K562 (cell line): ENCODE measurements around the gene RALB. TPM values are rescaled to one million over a fixed set of nuclear protein-coding genes. Genes with fewer than 3 reads are reported as not detected.

ENCODE experiments used
- ATAC-seq: fragments of 200-7000 bp; cut with Tn5 transposase; 3 replicates; pipeline ENCODE4 v1.9.1; 2020; ENCODE audit warnings: moderate library complexity
- BruUV-seq: library from RNA; stranded (reverse); fragments of 400-500 nt; replicated peaks from 2 replicates; lab custom pipeline; 2021; lab: Mats Ljungman, UMichigan
- CTCF ChIA-PET: fragments of 300-600 bp; formaldehyde crosslinking; extraction: SDS; loops from one replicate; lab custom pipeline; 2021; ENCODE audit warnings: low intra/inter-chr PET ratio; lab: Yijun Ruan, JAX
- POLR2A ChIA-PET: fragments of 300-600, 350-650 bp; sonication (Branson Sonifier 250); formaldehyde crosslinking; extraction: SDS; loops from one replicate; lab custom pipeline; 2021; ENCODE audit warnings: antibody characterized with exemption, inconsistent platforms; lab: Yijun Ruan, JAX
- DNase-seq, 4 experiments: peaks; one replicate each; pipeline versions ENCODE4 v3.0.0 to v3.0.0-alpha.2; 2011 to 2018; ENCODE audit warnings: low spot score in 3 of 4, mixed read lengths in 3 of 4; ENCODE audit errors: extremely low read depth in 1 of 4
- FAIRE-seq: peaks from 2 replicates; lab custom pipeline; 2011; peaks lifted over from hg19 to GRCh38; lab: Jason Lieb, UNC
- H2AFZ ChIP-seq: 2 replicates; pipeline ENCODE4 v1.6.0; 2011; ENCODE audit warnings: low read depth, low read length, control low read depth, inconsistent platforms
- H3K27ac ChIP-seq: fragments of 200-600 bp; 3 replicates; pipeline ENCODE4 v1.8.0; 2011; ENCODE audit warnings: low read depth, mild to moderate bottlenecking, control low read depth, inconsistent platforms, low read length, moderate library complexity, mixed read lengths; ENCODE audit errors: extremely low read depth
- H3K27me3 ChIP-seq, 2 experiments: fragments of 300-600 bp in 1 of 2; 2 replicates in 1 of 2; 3 replicates in 1 of 2; pipeline versions ENCODE4 v1.6.0 to v1.8.0; 2011; ENCODE audit warnings: inconsistent platforms in 2 of 2, low read length in 2 of 2, mild to moderate bottlenecking in 1 of 2, mixed read lengths in 1 of 2, moderate library complexity in 1 of 2; ENCODE audit not compliant: control insufficient read depth in 2 of 2, insufficient read depth in 2 of 2
- H3K36me3 ChIP-seq: fragments of 300-600 bp; 3 replicates; pipeline ENCODE4 v1.8.0; 2011; ENCODE audit warnings: mild to moderate bottlenecking, low read length, inconsistent platforms; ENCODE audit not compliant: control insufficient read depth, insufficient read depth
- H3K4me1 ChIP-seq, 2 experiments: fragments of 200-600 bp in 1 of 2; replicated peaks in 1 of 2; 2 replicates in 1 of 2; 3 replicates in 1 of 2; pipeline versions ENCODE4 v1.5.1 to v1.8.0; 2011; ENCODE audit warnings: inconsistent platforms in 2 of 2, low read length in 2 of 2, mild to moderate bottlenecking in 1 of 2, mixed read lengths in 1 of 2, moderate library complexity in 1 of 2; ENCODE audit not compliant: control insufficient read depth in 2 of 2, insufficient read depth in 2 of 2
- H3K4me2 ChIP-seq: 2 replicates; pipeline ENCODE4 v1.6.1; 2011; ENCODE audit warnings: low read length, control low read depth, inconsistent platforms, mixed read lengths; ENCODE audit not compliant: insufficient read depth
- H3K4me3 ChIP-seq: fragments of 200-600 bp; sonication (generic), shearing (Covaris generic); 2 replicates; pipeline ENCODE4 v1.5.1; 2016; ENCODE audit warnings: control low read depth, inconsistent platforms
- H3K79me2 ChIP-seq: fragments of 200-600 bp; 3 replicates; pipeline ENCODE4 v1.8.0; 2011; ENCODE audit warnings: low read length, inconsistent platforms; ENCODE audit not compliant: control insufficient read depth, insufficient read depth
- H3K9ac ChIP-seq, 2 experiments: 2 replicates each; pipeline versions ENCODE4 v1.6.0 to v1.6.1; 2011; ENCODE audit warnings: low read depth in 2 of 2, low read length in 2 of 2, control low read depth in 1 of 2, inconsistent platforms in 1 of 2, mild to moderate bottlenecking in 1 of 2, mixed read lengths in 1 of 2; ENCODE audit not compliant: insufficient read depth in 1 of 2
- H3K9me1 ChIP-seq: one replicate; pipeline ENCODE4 v1.6.0; 2011; ENCODE audit warnings: inconsistent platforms, mild to moderate bottlenecking, low read length, moderate library complexity; ENCODE audit not compliant: control insufficient read depth, insufficient read depth
- H3K9me3 ChIP-seq: replicated peaks from 2 replicates; pipeline ENCODE4 v1.5.1; 2011; ENCODE audit warnings: low read depth, low read length, inconsistent platforms; ENCODE audit not compliant: control insufficient read depth, insufficient read depth
- H4K20me1 ChIP-seq: replicated peaks from 2 replicates; pipeline ENCODE4 v1.6.1; 2011; ENCODE audit warnings: low read length, inconsistent platforms, mixed read lengths; ENCODE audit not compliant: control insufficient read depth, insufficient read depth
- KAT7 ChIP-seq: sonication (generic); formaldehyde crosslinking; IDR thresholded peaks from 2 replicates; pipeline ENCODE4 v1.8.0; 2022; ENCODE audit warnings: missing genetic modification reagents, mild to moderate bottlenecking, borderline replicate concordance
- MYBL2 ChIP-seq, 2 experiments: fragments of 450-650 bp in 1 of 2; sonication (generic) in 1 of 2; formaldehyde crosslinking in 1 of 2; IDR thresholded peaks; 2 replicates each; pipeline versions ENCODE4 v1.6.1 to v1.8.1; 2017 to 2022; ENCODE audit warnings: borderline replicate concordance in 1 of 2, inconsistent platforms in 1 of 2, low read depth in 1 of 2, mild to moderate bottlenecking in 1 of 2, missing genetic modification reagents in 1 of 2, moderate library complexity in 1 of 2
- NFXL1 ChIP-seq: fragments of 450-650 bp; formaldehyde crosslinking; IDR thresholded peaks from 2 replicates; pipeline ENCODE4 v1.4.0; 2021; ENCODE audit warnings: mild to moderate bottlenecking
- PHB2 ChIP-seq: fragments of 450-650 bp; IDR thresholded peaks from 2 replicates; pipeline ENCODE4 v1.6.1; 2017; ENCODE audit warnings: low read depth
- PTTG1 ChIP-seq: fragments of 450-650 bp; IDR thresholded peaks from 2 replicates; pipeline ENCODE4 v1.6.1; 2016; ENCODE audit warnings: low read depth, mild to moderate bottlenecking, missing genetic modification characterization, missing compliant biosample characterization
- SFPQ ChIP-seq: fragments of 200-400 bp; formaldehyde crosslinking; IDR thresholded peaks from 2 replicates; pipeline ENCODE4 v1.6.1; 2017; ENCODE audit warnings: mild to moderate bottlenecking, low read depth, low read length, moderate library complexity
- SMAD4 ChIP-seq: fragments of 250-450 bp; sonication (Bioruptor Pico); conservative IDR thresholded peaks from 2 replicates; pipeline ENCODE4 v1.8.0; 2021; ENCODE audit warnings: inconsistent platforms, mild to moderate bottlenecking, moderate library complexity
- SREBF1 ChIP-seq: fragments of 150-350 bp; IDR thresholded peaks from 2 replicates; pipeline ENCODE4 v1.6.1; 2014; ENCODE audit warnings: antibody characterized with exemption, low read depth, low read length, borderline replicate concordance
- SRSF9 ChIP-seq: fragments of 200-400 bp; formaldehyde crosslinking; IDR thresholded peaks from 2 replicates; pipeline ENCODE4 v1.6.1; 2017; ENCODE audit warnings: low read depth, low read length, borderline replicate concordance
- TAF7 ChIP-seq: fragments of 450-650 bp; IDR thresholded peaks from 2 replicates; pipeline ENCODE4 v1.6.1; 2016; ENCODE audit warnings: missing genetic modification characterization, missing compliant biosample characterization
- TFE3 ChIP-seq: fragments of 450-650 bp; formaldehyde crosslinking; IDR thresholded peaks from 2 replicates; pipeline ENCODE4 v1.4.0; 2020; ENCODE audit warnings: mild to moderate bottlenecking, mixed read lengths
- ZNF134 ChIP-seq: fragments of 250-450 bp; sonication (Bioruptor Pico); conservative IDR thresholded peaks from 2 replicates; pipeline ENCODE4 v1.4.0; 2020
- ZNF444 ChIP-seq: fragments of 250-450 bp; sonication (Bioruptor Pico); IDR thresholded peaks from 2 replicates; pipeline ENCODE4 v1.4.0; 2020; ENCODE audit warnings: mild to moderate bottlenecking, moderate library complexity
- ZNF76 ChIP-seq: fragments of 250-450 bp; sonication (Bioruptor Pico); IDR thresholded peaks from 2 replicates; pipeline ENCODE4 v1.4.0; 2020; ENCODE audit warnings: mild to moderate bottlenecking, moderate library complexity, borderline replicate concordance
- WGBS: fragments of 100-300 bp; shearing (Covaris generic); methylation state at CpG from one replicate; pipeline ENCODE4 v1.1.6; 2016; ENCODE audit warnings: low coverage, mixed read lengths; ENCODE audit not compliant: insufficient coverage; ENCODE audit errors: missing lambda C conversion rate; 5-methylcytosine and 5-hydroxymethylcytosine counted together
- in situ Hi-C: fragments of 300-500 bp; cut with MboI; formaldehyde crosslinking; loops from 4 replicates; pipeline ENCODE4 v1.15.0; 2018; ENCODE audit warnings: inconsistent platforms, mixed read lengths
- intact Hi-C: fragments of 100-400 bp; cut with micrococcal nuclease; formaldehyde crosslinking; loops from 2 replicates; pipeline ENCODE4 v1.14.2; 2022
- polyA plus RNA-seq, 8 experiments: library from polyadenylated mRNA; depleted of rRNA in 4 of 8; stranded (reverse) in 5 of 8; unstranded in 3 of 8; fragments of >200 nt; fragmentation: Nextera tagmentation in 2 of 8; fragmentation: Illumina TruSeq in 1 of 8; extraction: Ambion mirVana in 2 of 8; extraction: Trizol in 1 of 8; gene quantifications; 2 replicates each; pipeline versions ENCODE4 v1.2.1 to v1.2.3, GENCODE V29; 2011 to 2014; ENCODE audit warnings: inconsistent platforms in 1 of 8, missing spikeins in 1 of 8
- total RNA-seq, 7 experiments: library from RNA; depleted of rRNA in 6 of 7; stranded (reverse); fragments of >200 nt in 6 of 7; fragmentation: Illumina TruSeq in 2 of 7; extraction: Trizol in 2 of 7; gene quantifications; 2 replicates each; pipeline versions ENCODE4 v1.2.1 to v1.2.3, GENCODE V29; 2011 to 2021; ENCODE audit warnings: low replicate concordance in 1 of 7

Gene RALB
- total and polyA plus RNA-seq, 9 of the 15 experiments (the other 6 are each of a cell fraction or from before 2014, with no cell fraction given): 14.8 to 65.6 (median 38.4) TPM

GRCh38 chr2:120251078-120251477, 1.6 kb upstream of the RALB start (continued):
- TF ChIP-seq KAT7: no peak
- 0 out of 2 replicates have a peak, but pooled peaks have one; percentile 24 for TF ChIP-seq ZNF134 (CRISPR knock-in tag)
- TF ChIP-seq MYBL2 (IDR thresholded peaks at IDR 0.05; ENCODE audit: low read depth): no peak
- no peak for TF ChIP-seq MYBL2 (CRISPR knock-in tag; IDR thresholded peaks at IDR 0.05; ENCODE audit: borderline replicate concordance)
- TF ChIP-seq SMAD4 (CRISPR knock-in tag): 0 out of 2 replicates have a peak, but pooled peaks have one; percentile 11
- no peak for TF ChIP-seq ZNF444
- TF ChIP-seq NFXL1 (CRISPR knock-in tag): no peak
- peak; percentile 63; the same call in 1 of the 2 replicates for TF ChIP-seq ZNF76 (CRISPR knock-in tag)
- TF ChIP-seq PHB2: no peak

- H3K4me2 ChIP-seq: peak overlapping the region; percentile 94
- no TSS peak for BruUV-seq
- H3K79me2 ChIP-seq: peaks cover 37% of the 10 kb centered on the region
- intact Hi-C loops (loop anchor here (1.0 to 2.0 kb wide), 3 partner anchors 29 to 61 kb away; partner anchors contain the start of gene TMEM185B), in situ Hi-C loops (no loop called here)
- no peaks in the 10 kb centered on the region; the same call in 1 of the 2 replicates for H4K20me1 ChIP-seq
- 0% methylated on average over 6 of the region's 6 CpGs for WGBS
- FAIRE-seq: peak; percentile 74
- H3K27ac ChIP-seq: peak overlapping the region; percentile 61; the same call in 2 of the 3 replicates
- H3K27me3 ChIP-seq: peaks cover 0 to 6% of the 10 kb centered on the region in 2 experiments; a peak in 3 of 5 replicates
- H3K4me3 ChIP-seq: peak overlapping the region; percentile 76
- H3K9ac ChIP-seq: peak overlapping the region; percentile 55 to 88
- peak in 3 of 4 experiments; percentile 27 to 70 (median 34) for DNase-seq
- peak; percentile 16 for ATAC-seq
- H3K9me1 ChIP-seq: no peaks in the 10 kb centered on the region
- H3K36me3 ChIP-seq: peaks cover 2% of the 10 kb centered on the region; the same call in 1 of the 3 replicates
- H3K4me1 ChIP-seq: peaks cover 20 to 23% of the 10 kb centered on the region in 2 experiments
- peaks cover 2% of the 10 kb centered on the region; the same call in 1 of the 2 replicates for H3K9me3 ChIP-seq
- ChIA-PET POLR2A (interaction anchor here (0.6 to 3.5 kb wide), 3 partner anchors 9 to 11 kb away, joined by 3 to 15 read pairs (median 5); no protein-coding TSS in a partner anchor), CTCF (no interaction called here)
- peak overlapping the region; percentile 81 for H2AFZ ChIP-seq
- no peak for TF ChIP-seq SREBF1
- no peak for TF ChIP-seq PTTG1 (tag)
- TF ChIP-seq TAF7 (tag): no peak
- TF ChIP-seq SFPQ: no peak
- TF ChIP-seq TFE3 (CRISPR knock-in tag): no peak
- TF ChIP-seq SRSF9: no peak
Measured at GRCh38 chr2:120251880-120252224, 800 bp upstream of the RALB start.
